HG03060 (cell line): ENCODE data around the gene TRAPPC12.
"Not testable (repeated sequence)": the region's sequence is repeated elsewhere in the genome, so short reads cannot be mapped to it uniquely, and the experiment has no call there.

Experiments
- ATAC-seq: cut with Tn5 transposase; IDR thresholded peaks from one replicate; pipeline ENCODE4 v1.9.1; 2021; ENCODE audit warnings: low read depth, moderate number of reproducible peaks; ENCODE audit not compliant: unreplicated experiment

The TRAPPC12 gene

GRCh38 chr2:3494984-3495666 lies 115.6 kb downstream of the TRAPPC12 start:
- ATAC-seq = no peak

- not testable (repeated sequence) for ATAC-seq
Observed at GRCh38 chr2:3496708-3497080, 117.2 kb downstream of the TRAPPC12 start.

- ATAC-seq = no peak
Observed at GRCh38 chr2:3498783-3499394, 119.4 kb downstream of the TRAPPC12 start.

- ATAC-seq = no peak
Observed at GRCh38 chr2:3500326-3500899, 120.9 kb downstream of the TRAPPC12 start.

GRCh38 chr2:3503046-3503445 lies 123.6 kb downstream of the TRAPPC12 start:
- ATAC-seq = no peak

GRCh38 chr2:3503483-3503882 lies 124.0 kb downstream of the TRAPPC12 start:
- ATAC-seq = no peak

GRCh38 chr2:3504741-3505140 lies 125.2 kb downstream of the TRAPPC12 start:
- no peak for ATAC-seq

GRCh38 chr2:3505771-3506170 lies 126.3 kb downstream of the TRAPPC12 start:
- ATAC-seq = no peak

- no peak for ATAC-seq
Observed at GRCh38 chr2:3512086-3512485, 132.6 kb downstream of the TRAPPC12 start.

- no peak for ATAC-seq
Observed at GRCh38 chr2:3513026-3513810, 133.7 kb downstream of the TRAPPC12 start.

GRCh38 chr2:3515438-3515837 lies 135.9 kb downstream of the TRAPPC12 start:
- not testable (repeated sequence) for ATAC-seq

- no peak for ATAC-seq
Observed at GRCh38 chr2:3516831-3517230, 137.3 kb downstream of the TRAPPC12 start.

- ATAC-seq = peak; percentile 12
Observed at GRCh38 chr2:3517948-3518495, 138.5 kb downstream of the TRAPPC12 start.

GRCh38 chr2:3518496-3519254 lies 139.2 kb downstream of the TRAPPC12 start:
- ATAC-seq = peak; percentile 56

- peak; percentile 32 for ATAC-seq
Observed at GRCh38 chr2:3519255-3520205, 140.0 kb downstream of the TRAPPC12 start, which contains the start of gene ADI1. TSS of gene ADI1 (minus strand) at chr2:3519531. CDS start at chr2:3519487, 44 bp downstream.

GRCh38 chr2:3520591-3520990 lies 141.1 kb downstream of the TRAPPC12 start:
- no peak for ATAC-seq

- no peak for ATAC-seq
Observed at GRCh38 chr2:3522961-3523421, 143.5 kb downstream of the TRAPPC12 start.

GRCh38 chr2:3523551-3524041 lies 144.1 kb downstream of the TRAPPC12 start:
- ATAC-seq = no peak

GRCh38 chr2:3526871-3527270 lies 147.4 kb downstream of the TRAPPC12 start:
- no peak for ATAC-seq
